Myocyte (in vitro differentiated cells): ENCODE measurements around the gene IFNGR1. TPM values are rescaled to one million over a fixed set of nuclear protein-coding genes. Genes with fewer than 3 reads are reported as not detected.
"Not testable (repeated sequence)": the region's sequence is repeated elsewhere in the genome, so short reads cannot be mapped to it uniquely, and the experiment has no call there.

ENCODE experiments used
- DNase-seq: peaks from one replicate; pipeline ENCODE4 v3.0.0-alpha.2; 2012; ENCODE audit warnings: low read depth
- total RNA-seq: library from RNA; depleted of rRNA; stranded (reverse); fragments of >200 nt; gene quantifications from 2 replicates; pipeline ENCODE4 v1.2.3, GENCODE V29; 2014

Gene IFNGR1
- total RNA-seq, 1 donor from 2014 or later: 45.4 TPM

DNA sequence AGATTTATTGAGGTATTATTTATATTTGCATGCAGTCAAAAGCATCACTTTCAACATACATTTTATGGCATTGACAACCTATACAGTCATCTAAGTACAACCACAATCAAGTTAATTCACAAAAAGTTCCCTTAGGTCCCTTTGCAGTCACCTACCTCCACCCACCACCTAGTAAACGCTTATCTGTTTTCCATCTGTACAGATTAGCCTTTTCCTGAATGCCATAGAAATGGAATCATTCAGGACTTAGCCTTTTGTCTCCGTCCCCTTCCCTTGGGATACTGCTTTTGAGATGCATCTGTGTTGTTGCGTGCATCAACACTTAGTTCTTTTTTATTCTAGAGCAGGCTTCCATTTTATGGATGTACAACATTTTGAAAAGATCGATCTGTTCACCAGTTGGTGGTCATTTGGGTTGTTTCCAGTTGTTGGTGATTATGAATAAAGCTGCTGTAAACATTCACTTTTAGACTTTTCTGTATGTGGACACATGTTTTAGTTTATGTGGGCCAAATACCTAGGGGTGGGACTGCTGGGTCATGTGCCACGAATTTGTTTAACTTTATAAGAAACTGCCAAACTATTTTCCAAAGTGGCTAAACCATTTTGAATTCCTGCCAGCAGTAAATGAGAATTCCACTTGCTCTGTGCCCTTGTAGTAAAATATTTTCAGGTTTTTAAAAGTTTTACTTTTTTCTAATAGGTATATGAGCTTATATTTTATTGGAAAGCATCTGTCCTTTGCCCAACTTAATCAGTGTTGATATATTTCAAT lies 17.6 kb upstream of the IFNGR1 start:
- DNase-seq: no peak

DNA sequence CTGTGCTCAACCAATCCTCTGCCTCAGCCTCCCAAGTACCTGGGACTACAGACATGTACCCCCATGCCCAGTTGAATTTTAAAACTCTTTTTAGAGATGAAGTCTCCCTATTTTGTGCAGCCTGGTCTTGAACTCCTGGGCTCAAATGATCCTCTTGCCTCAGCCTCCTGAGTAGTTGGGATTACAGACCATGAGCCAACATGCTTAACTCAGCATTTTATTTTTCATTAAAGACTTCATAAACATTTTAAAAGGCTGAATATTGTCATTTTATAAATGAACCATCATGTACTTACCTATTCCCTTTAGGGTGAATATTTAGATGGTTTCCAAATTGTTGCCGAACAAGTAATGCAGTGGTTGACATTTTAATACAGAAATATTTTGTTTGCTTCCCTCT lies 16.5 kb upstream of the IFNGR1 start:
- no peak for DNase-seq

- DNase-seq: peak; percentile 73
These were observed 15.0 kb upstream of the IFNGR1 start for GRCh38 chr6:137233911-137234863.

- DNase-seq: no peak
These were observed 12.7 kb upstream of the IFNGR1 start for GRCh38 chr6:137231895-137232294.

GRCh38 chr6:137230956-137231555 lies 11.9 kb upstream of the IFNGR1 start:
- DNase-seq: no peak

DNA sequence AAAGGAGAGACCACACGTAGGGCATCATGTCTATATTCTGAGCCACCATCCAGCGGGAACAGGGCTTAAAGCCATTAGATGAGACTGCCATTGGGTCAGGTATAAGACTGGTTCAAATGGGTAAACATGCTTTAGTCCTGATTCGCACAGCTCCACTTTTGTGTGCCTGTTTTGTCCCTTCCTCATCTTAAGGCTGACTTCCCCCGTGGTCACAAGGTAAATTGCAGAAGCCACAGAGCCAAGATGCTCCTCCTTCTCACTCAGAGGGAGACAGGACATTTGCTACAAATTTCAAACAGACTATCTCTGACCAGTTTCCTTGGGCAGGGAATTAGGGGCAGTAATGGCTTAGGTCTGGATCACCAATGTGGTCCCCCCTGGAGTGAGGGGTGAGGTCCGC lies 11.4 kb upstream of the IFNGR1 start:
- no peak for DNase-seq

DNA sequence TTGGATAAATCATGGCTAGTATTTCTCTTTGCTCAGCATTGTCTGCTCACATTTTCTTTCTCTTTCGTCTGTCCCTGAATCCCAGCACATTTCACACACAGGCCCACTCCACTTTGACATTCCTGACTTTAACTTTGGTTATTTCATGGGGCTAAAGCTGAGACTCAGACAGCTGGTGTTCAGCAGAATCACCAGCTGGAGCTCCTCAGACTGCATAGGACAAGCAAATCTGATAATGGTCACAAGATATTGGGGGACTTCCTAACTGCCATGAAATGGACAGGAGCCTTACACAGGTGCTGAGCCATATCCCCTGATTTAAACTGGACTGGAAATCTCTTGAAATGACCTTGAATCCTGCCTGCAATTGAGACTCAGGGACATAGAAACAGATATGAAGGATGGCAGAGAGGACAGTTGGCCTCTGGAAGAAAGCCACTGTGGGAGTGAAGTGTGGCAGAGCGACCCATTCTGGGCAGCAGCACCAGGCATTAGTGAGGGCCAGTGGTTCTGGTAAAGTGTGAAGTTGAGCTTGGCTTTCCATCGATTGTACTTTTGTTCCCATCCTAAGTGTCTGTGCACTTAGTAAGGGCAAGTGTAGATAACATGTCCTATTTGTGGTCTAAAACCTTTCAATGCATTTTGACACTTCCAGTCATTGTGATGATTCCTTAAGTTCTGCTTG lies 10.0 kb upstream of the IFNGR1 start:
- DNase-seq: no peak

- no peak for DNase-seq
These were observed 8.7 kb upstream of the IFNGR1 start for GRCh38 chr6:137227871-137228302.

DNA sequence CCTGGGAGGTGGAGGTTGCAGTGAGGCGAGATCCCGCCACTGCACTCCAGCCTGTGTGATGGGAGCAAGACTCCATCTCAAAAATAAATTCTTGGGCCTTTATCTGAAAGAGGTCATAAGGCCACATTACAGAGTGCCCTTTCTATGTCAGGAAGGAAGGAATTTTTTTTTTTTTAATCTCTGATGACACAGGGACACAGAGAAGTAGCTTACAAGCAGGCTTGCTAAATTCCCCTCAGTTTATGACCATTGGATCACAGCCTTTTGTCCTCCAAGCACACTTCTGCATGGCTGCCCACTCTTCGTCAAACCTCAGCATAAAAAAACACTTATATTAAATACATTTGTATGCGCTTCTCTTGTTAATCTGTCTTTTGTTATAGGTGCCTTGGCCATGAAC lies 7.5 kb upstream of the IFNGR1 start:
- no peak for DNase-seq

- DNase-seq: no peak
These were observed 5.6 kb upstream of the IFNGR1 start for GRCh38 chr6:137224799-137225198.

GRCh38 chr6:137223370-137224131 lies 4.4 kb upstream of the IFNGR1 start:
- DNase-seq: no peak

- DNase-seq: no peak
These were observed 3.2 kb upstream of the IFNGR1 start for GRCh38 chr6:137222381-137222780.

GRCh38 chr6:137219664-137220252 lies 573 bp upstream of the IFNGR1 start:
- DNase-seq: no peak

GRCh38 chr6:137218473-137218916 lies 690 bp downstream of the IFNGR1 start:
- DNase-seq: peak; percentile 57

DNA sequence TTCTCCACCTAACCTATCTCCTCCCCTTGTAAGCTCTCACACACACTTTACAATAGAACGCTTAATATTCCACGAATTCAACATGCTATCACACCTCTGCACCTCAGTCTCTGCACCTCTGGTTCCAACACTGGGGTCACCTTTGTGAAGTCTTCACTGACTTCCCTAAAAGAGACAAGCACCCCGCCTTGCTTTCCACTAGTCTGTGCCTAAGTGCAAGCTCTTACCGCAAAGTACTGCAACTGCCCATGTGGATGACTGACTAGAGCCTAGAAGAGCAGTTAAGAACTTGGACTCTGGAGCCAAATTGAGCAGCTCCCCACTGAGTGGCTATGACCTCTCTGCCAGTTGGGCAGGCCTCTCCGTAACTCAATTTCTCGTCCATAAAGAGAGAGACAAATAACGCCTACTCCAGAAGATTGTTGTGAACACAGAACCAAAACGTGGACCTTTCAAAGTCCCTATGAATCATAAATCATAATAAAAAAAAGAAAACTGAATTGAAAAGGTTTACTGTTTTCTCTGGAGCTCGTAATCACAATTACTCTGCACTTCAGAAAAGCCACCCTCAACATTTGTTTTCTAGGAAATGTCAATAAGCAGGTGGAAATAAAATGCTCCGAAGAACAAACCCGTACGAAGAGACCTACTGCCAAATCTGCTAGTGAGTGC lies 1.2 kb downstream of the IFNGR1 start:
- peak; percentile 53 for DNase-seq

DNA sequence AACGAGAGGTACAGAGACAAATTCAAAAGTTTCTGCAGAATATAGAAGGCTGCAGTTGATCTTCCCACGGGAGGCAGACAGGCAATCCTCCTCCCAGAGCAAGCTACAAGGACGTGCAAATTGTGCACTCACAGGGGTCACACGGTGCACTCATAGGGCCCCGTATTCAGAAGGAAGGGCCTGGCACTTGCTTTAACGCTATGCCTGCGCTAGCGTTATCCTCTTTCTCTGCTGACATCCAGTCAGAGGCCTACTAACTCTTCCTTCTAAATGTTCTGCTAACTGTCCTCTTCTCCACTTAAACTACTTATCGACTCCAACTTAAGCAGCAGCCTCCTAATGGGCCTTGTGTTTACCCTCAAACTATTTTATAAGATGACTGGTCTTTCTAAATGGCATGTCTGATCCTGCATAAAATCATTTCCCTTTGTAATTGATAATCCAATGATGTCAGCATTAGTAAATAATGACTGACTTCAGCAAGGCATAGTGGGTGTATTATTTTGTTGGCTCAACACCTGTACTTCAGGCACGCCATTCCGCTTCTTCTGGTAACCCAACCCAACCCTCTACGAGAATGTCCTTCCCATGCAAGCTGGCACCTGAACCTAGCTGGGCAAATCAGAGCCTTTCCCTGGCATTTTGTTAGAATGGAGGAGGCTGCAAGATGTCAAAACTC lies 2.2 kb downstream of the IFNGR1 start:
- DNase-seq: no peak

- DNase-seq: no peak
These were observed 3.1 kb downstream of the IFNGR1 start for GRCh38 chr6:137216106-137216505.

GRCh38 chr6:137215630-137216029 lies 3.6 kb downstream of the IFNGR1 start:
- not testable (repeated sequence) for DNase-seq

DNA sequence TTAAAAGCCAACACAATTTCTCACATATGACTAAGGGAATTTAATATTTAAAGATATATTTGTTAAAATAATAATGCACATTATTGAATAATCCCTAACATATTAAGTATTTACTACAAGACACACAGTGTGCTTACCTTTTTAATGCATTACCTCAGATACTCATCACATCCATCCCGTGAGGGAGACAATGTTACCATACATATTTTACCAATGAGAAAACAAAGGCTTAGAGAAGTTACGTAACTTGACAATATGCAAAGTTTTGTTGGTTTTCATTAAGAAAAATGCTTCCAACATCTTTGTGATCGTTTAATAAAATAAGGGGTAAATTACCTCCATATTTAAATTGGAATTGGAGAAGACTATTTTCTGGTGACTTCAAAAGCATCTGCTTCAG lies 4.3 kb downstream of the IFNGR1 start:
- DNase-seq: no peak
